Measurements from ENCODE around the gene NKPD1.

Gene NKPD1

DNA sequence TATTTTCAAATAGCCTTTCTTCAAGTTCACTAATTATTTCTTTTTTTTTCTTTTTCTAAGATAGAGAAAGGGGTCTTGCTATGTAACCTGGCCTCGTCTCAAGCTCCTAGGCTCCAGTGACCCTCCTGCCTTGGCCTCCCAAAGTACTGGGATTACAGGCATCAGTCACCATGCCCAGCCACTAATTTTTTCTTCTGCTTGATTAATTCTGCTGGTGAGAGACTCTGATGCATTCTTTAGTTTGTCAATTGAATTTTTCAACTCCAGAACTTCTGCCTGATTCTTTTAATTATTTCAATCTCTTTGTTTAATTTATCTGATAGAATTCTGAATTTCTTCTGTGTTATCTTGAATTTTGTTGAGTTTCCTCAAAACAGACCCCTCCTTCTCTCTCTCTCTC lies 29.2 kb upstream of the NKPD1 start:
- TF ChIP-seq, protein P1, sequence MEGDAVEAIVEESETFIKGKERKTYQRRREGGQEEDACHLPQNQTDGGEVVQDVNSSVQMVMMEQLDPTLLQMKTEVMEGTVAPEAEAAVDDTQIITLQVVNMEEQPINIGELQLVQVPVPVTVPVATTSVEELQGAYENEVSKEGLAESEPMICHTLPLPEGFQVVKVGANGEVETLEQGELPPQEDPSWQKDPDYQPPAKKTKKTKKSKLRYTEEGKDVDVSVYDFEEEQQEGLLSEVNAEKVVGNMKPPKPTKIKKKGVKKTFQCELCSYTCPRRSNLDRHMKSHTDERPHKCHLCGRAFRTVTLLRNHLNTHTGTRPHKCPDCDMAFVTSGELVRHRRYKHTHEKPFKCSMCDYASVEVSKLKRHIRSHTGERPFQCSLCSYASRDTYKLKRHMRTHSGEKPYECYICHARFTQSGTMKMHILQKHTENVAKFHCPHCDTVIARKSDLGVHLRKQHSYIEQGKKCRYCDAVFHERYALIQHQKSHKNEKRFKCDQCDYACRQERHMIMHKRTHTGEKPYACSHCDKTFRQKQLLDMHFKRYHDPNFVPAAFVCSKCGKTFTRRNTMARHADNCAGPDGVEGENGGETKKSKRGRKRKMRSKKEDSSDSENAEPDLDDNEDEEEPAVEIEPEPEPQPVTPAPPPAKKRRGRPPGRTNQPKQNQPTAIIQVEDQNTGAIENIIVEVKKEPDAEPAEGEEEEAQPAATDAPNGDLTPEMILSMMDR (IDR thresholded peaks at IDR 0.05; ENCODE audit: low read depth, low read length) = no peak
- TF ChIP-seq EZH2phosphoT487 (IDR thresholded peaks at IDR 0.05; ENCODE audit: low read depth) = no peak
- Histone ChIP-seq H3K27me3 (ENCODE audit: low read depth, low read length) (no peaks in the 10 kb centered on the region), H3K36me3 (replicated peaks; ENCODE audit: low read depth, low read length) (no peaks in the 10 kb centered on the region), H3K79me2 (ENCODE audit: low read length) (no peaks in the 10 kb centered on the region), H3K27ac (ENCODE audit: low read length) (no peak overlapping the region), H3K9me3 (ENCODE audit: insufficient read depth, low read length) (no peaks in the 10 kb centered on the region), H4K20me1 (ENCODE audit: insufficient read depth, low read length) (no peaks in the 10 kb centered on the region), H3K4me1 (ENCODE audit: low read length) (peaks cover 2% of the 10 kb centered on the region; the same call in 1 of the 2 replicates), H3K9ac (ENCODE audit: low read length) (no peak overlapping the region), H3K4me3 (ENCODE audit: low read length) (no peak overlapping the region), H2AFZ (ENCODE audit: low read depth, low read length) (no peak overlapping the region), H3K4me2 (ENCODE audit: low read length) (no peak overlapping the region)

DNA sequence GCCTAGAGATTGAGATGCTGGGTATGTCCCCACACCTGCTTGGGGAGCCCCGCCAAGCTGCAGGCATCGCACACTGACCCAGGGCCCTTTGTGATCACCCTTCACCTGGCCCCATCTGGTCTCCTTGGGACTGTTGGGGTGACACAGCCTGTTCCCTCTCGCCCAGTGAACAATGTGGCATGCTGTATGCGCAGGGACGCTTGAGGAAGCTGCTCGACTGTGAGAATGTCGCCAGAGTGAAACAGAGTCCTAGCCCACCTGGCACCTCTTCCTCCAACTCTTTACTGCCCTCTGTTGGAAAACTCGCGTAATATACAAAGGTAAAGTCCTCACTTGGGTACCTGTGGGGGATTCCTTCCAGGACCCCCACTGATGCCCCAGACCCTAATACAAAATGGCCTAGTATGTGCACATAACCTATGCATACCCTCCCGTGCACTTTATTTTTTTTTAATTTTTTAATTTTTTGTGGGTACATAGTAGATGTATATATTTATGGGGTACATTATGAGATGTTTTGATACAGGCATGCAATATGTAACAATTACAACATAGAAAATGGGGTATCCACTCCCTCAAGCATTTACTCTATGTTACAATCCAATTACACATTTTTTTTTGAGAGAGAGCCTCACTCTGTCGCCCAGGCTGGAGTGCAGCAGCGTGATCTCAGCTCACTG lies 26.8 kb upstream of the NKPD1 start:
- no peaks in the 10 kb centered on the region for H3K36me3 ChIP-seq (replicated peaks; ENCODE audit: low read depth, low read length)
- H2AFZ ChIP-seq (ENCODE audit: low read depth, low read length) = peak overlapping the region; percentile 76; the same call in 1 of the 2 replicates
- H3K79me2 ChIP-seq (ENCODE audit: low read length) = no peaks in the 10 kb centered on the region
- no peak for TF ChIP-seq EZH2phosphoT487 (IDR thresholded peaks at IDR 0.05; ENCODE audit: low read depth)
- TF ChIP-seq, protein P1 (IDR thresholded peaks at IDR 0.05; ENCODE audit: low read depth, low read length) = peak; percentile 83
- H3K9me3 ChIP-seq (ENCODE audit: insufficient read depth, low read length) = no peaks in the 10 kb centered on the region
- H3K27me3 ChIP-seq (ENCODE audit: low read depth, low read length) = no peaks in the 10 kb centered on the region
- H3K9ac ChIP-seq (ENCODE audit: low read length) = no peak overlapping the region
- H3K4me1 ChIP-seq (ENCODE audit: low read length) = peaks cover 2% of the 10 kb centered on the region; the same call in 1 of the 2 replicates
- peak overlapping the region; percentile 40; the same call in 1 of the 2 replicates for H3K4me3 ChIP-seq (ENCODE audit: low read length)
- peak overlapping the region; percentile 72 for H3K4me2 ChIP-seq (ENCODE audit: low read length)
- H3K27ac ChIP-seq (ENCODE audit: low read length) = no peak overlapping the region
- H4K20me1 ChIP-seq (ENCODE audit: insufficient read depth, low read length) = no peaks in the 10 kb centered on the region

DNA sequence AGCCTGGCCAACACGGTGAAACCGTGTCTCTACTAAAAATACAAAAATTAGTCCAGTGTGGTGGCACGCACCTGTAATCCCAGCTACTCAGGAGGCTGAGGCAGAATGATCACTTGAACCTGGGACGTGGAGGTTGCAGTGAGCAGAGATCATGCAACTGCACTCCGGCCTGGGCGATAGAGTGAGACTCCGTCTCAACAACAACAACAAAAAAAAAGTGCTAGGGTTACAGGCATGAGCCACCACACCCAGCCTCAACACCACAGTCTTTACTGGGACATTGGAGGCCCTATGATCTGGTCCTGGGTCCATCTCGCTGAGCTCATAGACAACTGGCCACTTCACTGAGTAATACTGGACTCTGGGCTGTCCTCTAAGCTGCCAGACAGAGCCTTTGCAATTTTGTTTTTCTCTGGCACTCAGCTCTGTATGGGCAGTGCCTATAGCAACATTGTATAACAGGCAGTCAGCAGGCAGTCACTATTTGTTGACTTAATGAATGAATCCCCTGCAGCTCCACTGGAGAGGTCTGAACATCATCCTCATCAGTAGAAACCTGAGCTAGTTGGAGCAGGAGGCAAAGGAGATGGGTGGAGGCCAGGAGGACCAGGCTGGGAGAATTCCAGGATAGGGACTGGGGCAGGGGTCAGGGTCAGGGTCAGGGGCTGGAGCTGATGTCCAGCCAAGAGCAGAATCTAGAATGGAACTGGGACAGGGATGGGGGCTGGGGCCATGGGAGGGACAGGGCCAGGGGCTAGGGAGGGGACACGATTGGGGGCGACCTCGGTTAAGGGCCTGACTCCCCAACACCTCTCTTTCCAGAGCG lies 25.9 kb upstream of the NKPD1 start:
- Histone ChIP-seq H3K27ac (ENCODE audit: low read length) (no peak overlapping the region), H2AFZ (ENCODE audit: low read depth, low read length) (no peak overlapping the region), H3K9ac (ENCODE audit: low read length) (no peak overlapping the region), H3K27me3 (ENCODE audit: low read depth, low read length) (no peaks in the 10 kb centered on the region), H3K4me1 (ENCODE audit: low read length) (peaks cover 2% of the 10 kb centered on the region; the same call in 1 of the 2 replicates), H3K4me3 (ENCODE audit: low read length) (no peak overlapping the region), H3K4me2 (ENCODE audit: low read length) (peak overlapping the region; percentile 72; the same call in 1 of the 2 replicates), H4K20me1 (ENCODE audit: insufficient read depth, low read length) (no peaks in the 10 kb centered on the region), H3K36me3 (replicated peaks; ENCODE audit: low read depth, low read length) (peaks cover under 1% of the 10 kb centered on the region), H3K79me2 (ENCODE audit: low read length) (no peaks in the 10 kb centered on the region), H3K9me3 (ENCODE audit: insufficient read depth, low read length) (no peaks in the 10 kb centered on the region)
- TF ChIP-seq, protein P1 (IDR thresholded peaks at IDR 0.05; ENCODE audit: low read depth, low read length) = no peak
- TF ChIP-seq EZH2phosphoT487 (IDR thresholded peaks at IDR 0.05; ENCODE audit: low read depth) = no peak

DNA sequence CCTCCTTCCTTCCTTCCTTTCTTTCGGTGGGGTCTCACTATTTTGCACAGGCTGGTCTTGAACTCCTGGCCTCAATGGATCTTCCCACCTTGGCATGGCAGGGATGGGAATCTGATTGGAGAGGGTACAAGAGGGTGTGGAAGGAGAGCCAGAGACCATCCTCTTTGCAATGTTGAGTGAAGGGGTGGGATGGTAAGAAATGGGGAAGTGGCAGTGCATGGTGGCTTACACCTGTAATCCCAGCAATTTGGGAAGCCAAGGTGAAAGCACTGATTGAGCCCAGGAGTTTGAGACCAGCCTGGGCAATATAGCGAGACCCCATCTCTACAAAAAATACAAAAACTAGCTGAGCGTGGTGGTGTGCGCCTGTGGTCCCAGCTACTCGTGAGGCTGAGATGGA lies 23.3 kb upstream of the NKPD1 start:
- TF ChIP-seq, protein P1 (IDR thresholded peaks at IDR 0.05; ENCODE audit: low read depth, low read length) = no peak
- no peak for TF ChIP-seq EZH2phosphoT487 (IDR thresholded peaks at IDR 0.05; ENCODE audit: low read depth)
- H3K9ac ChIP-seq (ENCODE audit: low read length) = no peak overlapping the region
- peaks cover 16% of the 10 kb centered on the region for H3K79me2 ChIP-seq (ENCODE audit: low read length)
- peaks cover 7% of the 10 kb centered on the region; the same call in 1 of the 2 replicates for H3K4me1 ChIP-seq (ENCODE audit: low read length)
- no peaks in the 10 kb centered on the region for H4K20me1 ChIP-seq (ENCODE audit: insufficient read depth, low read length)
- no peak overlapping the region for H3K4me2 ChIP-seq (ENCODE audit: low read length)
- H3K27me3 ChIP-seq (ENCODE audit: low read depth, low read length) = no peaks in the 10 kb centered on the region
- H3K36me3 ChIP-seq (replicated peaks; ENCODE audit: low read depth, low read length) = peaks cover 7% of the 10 kb centered on the region
- H3K9me3 ChIP-seq (ENCODE audit: insufficient read depth, low read length) = no peaks in the 10 kb centered on the region
- H3K4me3 ChIP-seq (ENCODE audit: low read length) = no peak overlapping the region
- H2AFZ ChIP-seq (ENCODE audit: low read depth, low read length) = no peak overlapping the region
- no peak overlapping the region for H3K27ac ChIP-seq (ENCODE audit: low read length)

Measured in OCI-LY3 (cell line).